ENCODE data around the gene SSR3.
A peak's percentile ranks its signal among the peaks of the same experiment; 100 is the strongest.
"Not testable (repeated sequence)": the region's sequence is repeated elsewhere in the genome, so short reads cannot be mapped to it uniquely, and the experiment has no call there.

The SSR3 gene

GRCh38 chr3:156575641-156576040, 20.7 kb upstream of the SSR3 start:
- no peak for DNase-seq

GRCh38 chr3:156569881-156570280, 15.0 kb upstream of the SSR3 start:
- not testable (repeated sequence) for DNase-seq

GRCh38 chr3:156569016-156569415, 14.1 kb upstream of the SSR3 start:
- DNase-seq, result not testable (repeated sequence)

GRCh38 chr3:156563900-156564682, 9.2 kb upstream of the SSR3 start:
- DNase-seq, result no peak

GRCh38 chr3:156562486-156562885, 7.6 kb upstream of the SSR3 start:
- not testable (repeated sequence) for DNase-seq

- no peak for DNase-seq
Measured at GRCh38 chr3:156561533-156561932, 6.6 kb upstream of the SSR3 start.

GRCh38 chr3:156559321-156559720, 4.4 kb upstream of the SSR3 start:
- DNase-seq, result no peak

- no peak for DNase-seq
Measured at GRCh38 chr3:156558389-156558788, 3.5 kb upstream of the SSR3 start.

GRCh38 chr3:156554515-156554841, 439 bp downstream of the SSR3 start:
- DNase-seq, result no peak

GRCh38 chr3:156553705-156554356, 1.1 kb downstream of the SSR3 start:
- peak; percentile 16 for DNase-seq

- no peak for DNase-seq
Measured at GRCh38 chr3:156552973-156553372, 1.9 kb downstream of the SSR3 start.

GRCh38 chr3:156551746-156552145, 3.2 kb downstream of the SSR3 start:
- no peak for DNase-seq

- no peak for DNase-seq
Measured at GRCh38 chr3:156551261-156551660, 3.7 kb downstream of the SSR3 start.

GRCh38 chr3:156548902-156549301, 6.0 kb downstream of the SSR3 start:
- DNase-seq, result no peak

GRCh38 chr3:156548041-156548687, 6.8 kb downstream of the SSR3 start:
- DNase-seq, result no peak

- no peak for DNase-seq
Measured at GRCh38 chr3:156547637-156548036, 7.3 kb downstream of the SSR3 start.

- no peak for DNase-seq
Measured at GRCh38 chr3:156543043-156543555, 11.8 kb downstream of the SSR3 start.

- no peak for DNase-seq
Measured at GRCh38 chr3:156542101-156543042, 12.5 kb downstream of the SSR3 start.

GRCh38 chr3:156539802-156540201, 15.1 kb downstream of the SSR3 start:
- DNase-seq, result no peak

- DNase-seq, result no peak
Measured at GRCh38 chr3:156539051-156539450, 15.9 kb downstream of the SSR3 start.

GRCh38 chr3:156536524-156537316, 18.2 kb downstream of the SSR3 start:
- no peak for DNase-seq

- no peak for DNase-seq
Measured at GRCh38 chr3:156535798-156536197, 19.1 kb downstream of the SSR3 start.

Measured in stimulated activated naive CD4-positive, alpha-beta T cell treated with Interleukin-2 at 50 U/mL for 16 hours (primary cell).